K562 (cell line): ENCODE measurements around the gene GPC1. TPM values are rescaled to one million over a fixed set of nuclear protein-coding genes. Genes with fewer than 3 reads are reported as not detected.

Experiments used
- ATAC-seq: fragments of 200-7000 bp; cut with Tn5 transposase; 3 replicates; pipeline ENCODE4 v1.9.1; 2020; ENCODE audit warnings: moderate library complexity
- BruUV-seq: library from RNA; stranded (reverse); fragments of 400-500 nt; replicated peaks from 2 replicates; lab custom pipeline; 2021; lab: Mats Ljungman, UMichigan
- CTCF ChIA-PET: fragments of 300-600 bp; formaldehyde crosslinking; extraction: SDS; loops from one replicate; lab custom pipeline; 2021; ENCODE audit warnings: low intra/inter-chr PET ratio; lab: Yijun Ruan, JAX
- POLR2A ChIA-PET: fragments of 300-600, 350-650 bp; sonication (Branson Sonifier 250); formaldehyde crosslinking; extraction: SDS; loops from one replicate; lab custom pipeline; 2021; ENCODE audit warnings: antibody characterized with exemption, inconsistent platforms; lab: Yijun Ruan, JAX
- DNase-seq, 4 experiments: peaks; one replicate each; pipeline versions ENCODE4 v3.0.0 to v3.0.0-alpha.2; 2011 to 2018; ENCODE audit warnings: low spot score in 3 of 4, mixed read lengths in 3 of 4; ENCODE audit errors: extremely low read depth in 1 of 4
- FAIRE-seq: peaks from 2 replicates; lab custom pipeline; 2011; peaks lifted over from hg19 to GRCh38; lab: Jason Lieb, UNC
- H2AFZ ChIP-seq: 2 replicates; pipeline ENCODE4 v1.6.0; 2011; ENCODE audit warnings: low read depth, low read length, control low read depth, inconsistent platforms
- H3K27ac ChIP-seq: fragments of 200-600 bp; 3 replicates; pipeline ENCODE4 v1.8.0; 2011; ENCODE audit warnings: low read depth, mild to moderate bottlenecking, control low read depth, inconsistent platforms, low read length, moderate library complexity, mixed read lengths; ENCODE audit errors: extremely low read depth
- H3K27me3 ChIP-seq, 2 experiments: fragments of 300-600 bp in 1 of 2; 2 replicates in 1 of 2; 3 replicates in 1 of 2; pipeline versions ENCODE4 v1.6.0 to v1.8.0; 2011; ENCODE audit warnings: inconsistent platforms in 2 of 2, low read length in 2 of 2, mild to moderate bottlenecking in 1 of 2, mixed read lengths in 1 of 2, moderate library complexity in 1 of 2; ENCODE audit not compliant: control insufficient read depth in 2 of 2, insufficient read depth in 2 of 2
- H3K36me3 ChIP-seq: fragments of 300-600 bp; 3 replicates; pipeline ENCODE4 v1.8.0; 2011; ENCODE audit warnings: mild to moderate bottlenecking, low read length, inconsistent platforms; ENCODE audit not compliant: control insufficient read depth, insufficient read depth
- H3K4me1 ChIP-seq, 2 experiments: fragments of 200-600 bp in 1 of 2; replicated peaks in 1 of 2; 2 replicates in 1 of 2; 3 replicates in 1 of 2; pipeline versions ENCODE4 v1.5.1 to v1.8.0; 2011; ENCODE audit warnings: inconsistent platforms in 2 of 2, low read length in 2 of 2, mild to moderate bottlenecking in 1 of 2, mixed read lengths in 1 of 2, moderate library complexity in 1 of 2; ENCODE audit not compliant: control insufficient read depth in 2 of 2, insufficient read depth in 2 of 2
- H3K4me2 ChIP-seq: 2 replicates; pipeline ENCODE4 v1.6.1; 2011; ENCODE audit warnings: low read length, control low read depth, inconsistent platforms, mixed read lengths; ENCODE audit not compliant: insufficient read depth
- H3K4me3 ChIP-seq: fragments of 200-600 bp; sonication (generic), shearing (Covaris generic); 2 replicates; pipeline ENCODE4 v1.5.1; 2016; ENCODE audit warnings: control low read depth, inconsistent platforms
- H3K79me2 ChIP-seq: fragments of 200-600 bp; 3 replicates; pipeline ENCODE4 v1.8.0; 2011; ENCODE audit warnings: low read length, inconsistent platforms; ENCODE audit not compliant: control insufficient read depth, insufficient read depth
- H3K9ac ChIP-seq, 2 experiments: 2 replicates each; pipeline versions ENCODE4 v1.6.0 to v1.6.1; 2011; ENCODE audit warnings: low read depth in 2 of 2, low read length in 2 of 2, control low read depth in 1 of 2, inconsistent platforms in 1 of 2, mild to moderate bottlenecking in 1 of 2, mixed read lengths in 1 of 2; ENCODE audit not compliant: insufficient read depth in 1 of 2
- H3K9me1 ChIP-seq: one replicate; pipeline ENCODE4 v1.6.0; 2011; ENCODE audit warnings: inconsistent platforms, mild to moderate bottlenecking, low read length, moderate library complexity; ENCODE audit not compliant: control insufficient read depth, insufficient read depth
- H3K9me3 ChIP-seq: replicated peaks from 2 replicates; pipeline ENCODE4 v1.5.1; 2011; ENCODE audit warnings: low read depth, low read length, inconsistent platforms; ENCODE audit not compliant: control insufficient read depth, insufficient read depth
- H4K20me1 ChIP-seq: replicated peaks from 2 replicates; pipeline ENCODE4 v1.6.1; 2011; ENCODE audit warnings: low read length, inconsistent platforms, mixed read lengths; ENCODE audit not compliant: control insufficient read depth, insufficient read depth
- CBX8 ChIP-seq: fragments of 200-600 bp; sonication (generic); IDR thresholded peaks from 2 replicates; pipeline ENCODE4 v1.6.1; 2012; ENCODE audit warnings: borderline replicate concordance, mixed run types, low read depth, mild to moderate bottlenecking, moderate library complexity, mixed read lengths, low read length, control low read depth, inconsistent platforms; ENCODE audit not compliant: poor library complexity, severe bottlenecking; ENCODE audit errors: extremely low read depth
- FOS ChIP-seq: IDR thresholded peaks from 3 replicates; pipeline ENCODE4 v1.6.1; 2011; ENCODE audit not compliant: insufficient read length; ENCODE audit errors: extremely low read depth
- GATAD2A ChIP-seq: fragments of 450-650 bp; IDR thresholded peaks from 2 replicates; pipeline ENCODE4 v1.6.1; 2017
- MAFF ChIP-seq: IDR thresholded peaks from 2 replicates; pipeline ENCODE4 v1.6.1; 2012; ENCODE audit warnings: low read length, improper control_type of control experiment
- MITF ChIP-seq: IDR thresholded peaks from 2 replicates; pipeline ENCODE4 v1.6.1; 2014; ENCODE audit warnings: antibody characterized with exemption
- MTF1 ChIP-seq: fragments of 250-450 bp; sonication (Bioruptor Pico); IDR thresholded peaks from 2 replicates; pipeline ENCODE4 v1.9.0; 2021; ENCODE audit warnings: moderate library complexity, mild to moderate bottlenecking, inconsistent platforms, borderline replicate concordance
- NCOA2 ChIP-seq, 2 experiments: fragments of 450-650 bp; IDR thresholded peaks; 2 replicates each; pipeline ENCODE4 v1.6.1; 2018; ENCODE audit warnings: mild to moderate bottlenecking in 2 of 2, moderate library complexity in 1 of 2; ENCODE audit not compliant: partially characterized antibody in 2 of 2
- NONO ChIP-seq, 2 experiments: fragments of 200-400 bp in 1 of 2; fragments of 450-650 bp in 1 of 2; formaldehyde crosslinking in 1 of 2; IDR thresholded peaks; 2 replicates each; pipeline ENCODE4 v1.6.1; 2017; ENCODE audit warnings: low read depth in 2 of 2, mild to moderate bottlenecking in 2 of 2, moderate library complexity in 2 of 2, low read length in 1 of 2
- OTX1 ChIP-seq: fragments of 450-650 bp; formaldehyde crosslinking; IDR thresholded peaks from 2 replicates; pipeline ENCODE4 v1.4.0; 2022; ENCODE audit warnings: mild to moderate bottlenecking
- POLR2B ChIP-seq: fragments of 450-650 bp; IDR thresholded peaks from 2 replicates; pipeline ENCODE4 v1.6.1; 2018; ENCODE audit warnings: low read depth; ENCODE audit not compliant: partially characterized antibody
- PRDM10 ChIP-seq: fragments of 450-650 bp; IDR thresholded peaks from 2 replicates; pipeline ENCODE4 v1.6.1; 2018; ENCODE audit not compliant: partially characterized antibody
- THRAP3 ChIP-seq: fragments of 450-650 bp; IDR thresholded peaks from 2 replicates; pipeline ENCODE4 v1.6.1; 2016; ENCODE audit warnings: mild to moderate bottlenecking, inconsistent platforms, borderline replicate concordance
- ZBTB17 ChIP-seq: fragments of 450-650 bp; formaldehyde crosslinking; IDR thresholded peaks from 2 replicates; pipeline ENCODE4 v1.4.0; 2020; ENCODE audit warnings: mild to moderate bottlenecking
- ZNF280A ChIP-seq: fragments of 450-650 bp; IDR thresholded peaks from 2 replicates; pipeline ENCODE4 v1.6.1; 2018; ENCODE audit warnings: mild to moderate bottlenecking, low read depth; ENCODE audit not compliant: partially characterized antibody
- ZNF431 ChIP-seq: sonication (generic); formaldehyde crosslinking; IDR thresholded peaks from 2 replicates; pipeline ENCODE4 v1.8.0; 2022; ENCODE audit warnings: mild to moderate bottlenecking, missing genetic modification reagents
- WGBS: fragments of 100-300 bp; shearing (Covaris generic); methylation state at CpG from one replicate; pipeline ENCODE4 v1.1.6; 2016; ENCODE audit warnings: low coverage, mixed read lengths; ENCODE audit not compliant: insufficient coverage; ENCODE audit errors: missing lambda C conversion rate; 5-methylcytosine and 5-hydroxymethylcytosine counted together
- in situ Hi-C: fragments of 300-500 bp; cut with MboI; formaldehyde crosslinking; loops from 4 replicates; pipeline ENCODE4 v1.15.0; 2018; ENCODE audit warnings: inconsistent platforms, mixed read lengths
- intact Hi-C: fragments of 100-400 bp; cut with micrococcal nuclease; formaldehyde crosslinking; loops from 2 replicates; pipeline ENCODE4 v1.14.2; 2022
- polyA plus RNA-seq, 8 experiments: library from polyadenylated mRNA; depleted of rRNA in 4 of 8; stranded (reverse) in 5 of 8; unstranded in 3 of 8; fragments of >200 nt; fragmentation: Nextera tagmentation in 2 of 8; fragmentation: Illumina TruSeq in 1 of 8; extraction: Ambion mirVana in 2 of 8; extraction: Trizol in 1 of 8; gene quantifications; 2 replicates each; pipeline versions ENCODE4 v1.2.1 to v1.2.3, GENCODE V29; 2011 to 2014; ENCODE audit warnings: inconsistent platforms in 1 of 8, missing spikeins in 1 of 8
- total RNA-seq, 7 experiments: library from RNA; depleted of rRNA in 6 of 7; stranded (reverse); fragments of >200 nt in 6 of 7; fragmentation: Illumina TruSeq in 2 of 7; extraction: Trizol in 2 of 7; gene quantifications; 2 replicates each; pipeline versions ENCODE4 v1.2.1 to v1.2.3, GENCODE V29; 2011 to 2021; ENCODE audit warnings: low replicate concordance in 1 of 7

Gene GPC1
- total and polyA plus RNA-seq, 9 of the 15 experiments (the other 6 are each of a cell fraction or from before 2014, with no cell fraction given), result 0.07 to 0.82 (median 0.14) TPM; not detected in 3

GRCh38 chr2:240410004-240410403 is 25.5 kb upstream of the GPC1 start:
- in situ Hi-C loops (no loop called here), intact Hi-C loops (no loop called here)
- Histone ChIP-seq H3K4me1 (no peaks in the 10 kb centered on the region), H2AFZ (no peak overlapping the region), H3K27me3 (peaks cover 2 to 53% of the 10 kb centered on the region in 2 experiments; a peak in 4 of 5 replicates), H3K9me1 (no peaks in the 10 kb centered on the region), H3K4me3 (no peak overlapping the region), H3K27ac (no peak overlapping the region), H3K9ac (no peak overlapping the region), H3K36me3 (no peaks in the 10 kb centered on the region), H3K4me2 (no peak overlapping the region), H4K20me1 (no peaks in the 10 kb centered on the region), H3K9me3 (no peaks in the 10 kb centered on the region), H3K79me2 (no peaks in the 10 kb centered on the region)
- DNase-seq, result no peak
- ChIA-PET POLR2A (no interaction called here), CTCF (no interaction called here)
- BruUV-seq, result no TSS peak
- no peak for ATAC-seq
- FAIRE-seq, result no peak
- WGBS, result 0% methylated on average over 8 of the region's 8 CpGs
- TF ChIP-seq POLR2B, result no peak
- TF ChIP-seq FOS, result no peak
- no peak for TF ChIP-seq ZBTB17
- TF ChIP-seq MITF, result no peak
- TF ChIP-seq MAFF, result no peak
- no peak for TF ChIP-seq NONO (IDR thresholded peaks at IDR 0.05; ENCODE audit: low read depth in 2 of 2, low read length in 1 of 2)
- TF ChIP-seq ZNF280A, result no peak
- no peak for TF ChIP-seq NCOA2 (IDR thresholded peaks at IDR 0.05; ENCODE audit: partially characterized antibody in 2 of 2)
- no peak for TF ChIP-seq MTF1 (CRISPR knock-in tag)
- TF ChIP-seq GATAD2A, result no peak
- TF ChIP-seq OTX1, result no peak
- TF ChIP-seq CBX8, result no peak
- no peak for TF ChIP-seq THRAP3
- no peak for TF ChIP-seq PRDM10
- no peak for TF ChIP-seq ZNF431
